Activated effector memory CD4-positive, alpha-beta T cell treated with Interleukin-2 at 50 U/mL for 16 hours (primary cell): ENCODE measurements around the gene GAD2.

ENCODE experiments used
- DNase-seq: peaks from one replicate; pipeline ENCODE4 v3.0.0-alpha.2; 2020

The GAD2 gene

DNA sequence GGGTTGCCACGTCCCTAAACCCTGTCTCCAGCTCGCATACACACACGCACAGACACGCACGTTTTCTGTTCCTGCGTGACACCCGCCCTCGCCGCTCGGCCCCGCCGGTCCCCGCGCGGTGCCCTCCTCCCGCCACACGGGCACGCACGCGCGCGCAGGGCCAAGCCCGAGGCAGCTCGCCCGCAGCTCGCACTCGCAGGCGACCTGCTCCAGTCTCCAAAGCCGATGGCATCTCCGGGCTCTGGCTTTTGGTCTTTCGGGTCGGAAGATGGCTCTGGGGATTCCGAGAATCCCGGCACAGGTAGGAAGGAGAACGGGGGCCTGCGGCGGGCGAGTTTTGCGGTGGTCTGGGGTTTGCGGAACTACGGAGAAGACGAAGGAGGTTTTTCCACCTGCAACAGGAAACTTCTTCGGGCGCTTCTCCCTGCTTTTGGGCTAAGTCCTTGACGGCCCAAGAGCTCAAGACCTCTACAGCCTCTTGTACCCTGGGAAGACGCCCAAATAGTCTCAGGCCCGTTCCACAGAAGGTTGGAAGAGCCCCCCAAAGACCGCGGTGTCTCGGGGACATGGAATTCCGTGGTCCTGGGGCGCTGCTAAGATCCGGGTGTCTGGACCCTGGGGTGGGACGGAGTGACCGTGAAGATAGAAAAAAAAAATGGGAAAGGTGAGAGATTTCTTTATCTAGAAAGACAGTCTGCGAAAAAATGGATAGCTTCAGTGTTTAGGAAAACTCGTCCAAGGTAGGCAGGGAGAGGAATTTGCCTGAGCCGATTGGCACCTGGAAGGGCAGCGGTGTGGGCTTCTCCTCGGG is at the start of gene GAD2:
GAD2 (plus strand) TSS at position 190 of the 811 bp plus-strand sequence; CDS start at position 226, 36 bp downstream.
- no peak for DNase-seq

DNA sequence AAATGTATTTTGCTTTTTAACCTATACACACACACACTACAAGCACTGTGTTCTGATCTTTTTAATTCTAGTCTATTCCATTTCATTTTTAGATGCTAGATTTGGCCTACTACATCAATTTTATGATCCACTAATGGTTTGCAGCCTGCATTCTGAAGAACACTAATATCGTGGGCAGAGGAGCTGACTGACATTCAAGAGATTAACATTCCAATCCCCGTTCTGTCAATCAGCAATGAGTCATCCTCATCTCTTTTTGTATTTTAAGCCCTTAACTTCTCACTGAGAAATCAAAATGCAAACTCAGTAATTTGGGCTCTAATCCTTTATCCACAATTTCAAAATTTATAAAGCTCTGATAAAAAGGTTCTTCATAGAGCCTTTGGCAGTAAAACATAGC is 47.1 kb upstream of the GAD2 start:
- DNase-seq: no peak

GRCh38 chr10:26172131-26172530 is 44.4 kb upstream of the GAD2 start:
- no peak for DNase-seq

GRCh38 chr10:26173837-26174236 is 42.7 kb upstream of the GAD2 start:
- no peak for DNase-seq

DNA sequence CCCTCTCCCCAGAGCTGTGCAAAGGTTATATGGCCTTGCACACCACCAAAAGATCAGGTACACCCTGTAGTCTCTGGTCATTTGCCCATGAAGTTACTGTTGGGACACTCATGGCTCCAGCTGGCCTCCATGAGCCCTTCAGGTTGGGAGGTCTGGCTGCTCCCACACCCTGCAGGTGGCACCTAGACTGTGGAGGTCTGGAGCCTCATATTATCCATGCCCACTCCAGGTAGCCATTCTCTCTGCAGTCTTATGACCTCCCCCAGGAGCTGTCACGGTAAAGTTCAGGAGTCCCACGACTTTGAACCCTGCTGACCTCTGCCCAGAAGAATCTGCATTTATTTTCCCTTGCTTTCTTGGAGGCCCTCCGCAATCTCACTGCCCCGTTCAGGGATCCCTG is 39.2 kb upstream of the GAD2 start:
- no peak for DNase-seq

- DNase-seq: no peak
Observed at GRCh38 chr10:26194275-26194674, 22.3 kb upstream of the GAD2 start.

GRCh38 chr10:26197248-26197647 is 19.3 kb upstream of the GAD2 start:
- no peak for DNase-seq

DNA sequence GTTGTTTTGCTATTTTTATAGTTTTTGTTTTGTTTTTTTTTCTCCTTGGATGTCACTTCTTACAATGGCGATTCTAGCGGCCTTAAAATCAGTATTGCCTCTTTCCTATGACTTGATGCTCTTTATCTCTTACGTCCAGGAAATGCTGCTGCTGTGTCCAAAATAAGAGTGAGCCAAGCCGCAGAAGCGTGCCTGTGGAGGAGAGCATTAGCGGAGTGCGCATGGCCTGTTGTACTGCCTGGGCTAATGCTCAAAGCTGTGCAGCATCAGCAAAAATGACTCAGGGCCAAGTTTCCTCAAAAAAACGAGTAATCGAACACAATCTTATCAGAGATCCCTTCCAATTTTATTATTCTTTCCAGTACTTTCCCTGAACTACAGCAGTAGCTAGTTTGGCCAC is 18.5 kb upstream of the GAD2 start:
- no peak for DNase-seq

DNA sequence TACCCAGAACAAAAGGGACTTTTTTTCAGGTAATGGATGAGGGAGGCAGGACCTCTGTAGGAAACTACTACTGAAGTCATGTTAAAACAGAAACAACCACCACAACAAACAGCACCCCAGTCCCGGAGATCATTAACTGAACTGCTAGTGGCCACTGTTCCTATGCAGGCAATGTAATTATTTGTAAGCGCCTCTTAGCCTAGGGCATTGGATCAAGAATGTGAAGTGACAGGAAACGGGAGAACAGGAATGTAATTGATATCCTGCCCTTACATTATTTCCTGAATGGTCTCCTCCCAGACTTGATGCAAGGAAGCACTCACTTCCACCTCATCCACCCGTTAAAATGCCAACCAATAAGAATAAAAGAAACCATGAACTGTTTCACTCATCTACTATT is 16.7 kb upstream of the GAD2 start:
- DNase-seq: no peak

GRCh38 chr10:26205223-26205622 is 11.4 kb upstream of the GAD2 start:
- DNase-seq: no peak

DNA sequence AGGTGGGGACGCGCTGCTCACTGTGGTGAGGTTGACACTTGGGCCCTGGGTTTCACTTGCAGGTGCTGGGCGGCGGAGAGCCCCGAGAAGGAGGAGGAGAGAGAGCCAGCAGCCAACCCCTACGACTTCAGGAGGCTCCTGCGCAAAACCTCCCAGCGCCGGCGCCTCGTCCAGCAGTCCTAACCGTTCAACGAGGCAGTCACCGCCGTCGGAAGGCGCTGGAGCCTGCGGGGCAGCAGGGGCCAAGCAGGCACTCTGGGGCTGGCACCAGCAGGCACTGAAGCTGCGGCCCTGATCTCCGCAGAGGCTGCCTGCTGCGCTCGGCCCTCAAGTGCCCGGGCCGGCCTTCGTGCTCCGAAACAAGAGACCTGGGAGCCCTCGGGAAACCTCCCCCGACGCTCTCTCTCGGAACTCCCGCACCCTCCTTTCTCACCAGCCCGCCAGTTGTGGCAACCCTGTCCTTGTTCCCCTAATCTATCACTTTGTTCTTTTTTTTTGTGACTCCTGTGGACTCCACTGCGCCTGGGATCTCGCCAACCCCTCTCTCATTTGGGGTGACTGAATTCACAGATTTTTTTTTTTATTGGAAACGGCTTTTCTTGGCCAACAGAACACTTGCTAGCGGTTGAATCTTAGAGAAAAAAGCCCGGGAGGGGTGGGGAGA is 4.7 kb upstream of the GAD2 start:
- no peak for DNase-seq

DNA sequence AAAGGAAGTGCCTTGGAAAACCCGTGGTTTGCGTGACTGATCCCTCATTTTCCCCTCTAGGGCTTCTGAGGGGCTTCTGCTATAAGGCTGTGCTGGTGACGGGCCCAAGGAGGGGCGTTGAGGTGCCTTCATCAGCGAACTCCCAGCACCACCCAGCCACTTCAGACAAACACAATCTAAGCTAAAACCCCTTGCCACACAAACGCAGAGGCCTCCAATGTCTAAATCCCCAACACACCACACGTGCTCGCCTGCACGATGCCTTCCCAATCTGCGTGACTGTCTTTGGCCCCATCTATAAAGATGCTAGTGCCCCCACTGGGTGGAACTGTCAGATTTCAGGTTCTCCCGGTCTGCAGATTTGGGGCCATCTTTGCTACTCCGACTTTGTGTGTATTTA is 4.1 kb upstream of the GAD2 start:
- no peak for DNase-seq

DNA sequence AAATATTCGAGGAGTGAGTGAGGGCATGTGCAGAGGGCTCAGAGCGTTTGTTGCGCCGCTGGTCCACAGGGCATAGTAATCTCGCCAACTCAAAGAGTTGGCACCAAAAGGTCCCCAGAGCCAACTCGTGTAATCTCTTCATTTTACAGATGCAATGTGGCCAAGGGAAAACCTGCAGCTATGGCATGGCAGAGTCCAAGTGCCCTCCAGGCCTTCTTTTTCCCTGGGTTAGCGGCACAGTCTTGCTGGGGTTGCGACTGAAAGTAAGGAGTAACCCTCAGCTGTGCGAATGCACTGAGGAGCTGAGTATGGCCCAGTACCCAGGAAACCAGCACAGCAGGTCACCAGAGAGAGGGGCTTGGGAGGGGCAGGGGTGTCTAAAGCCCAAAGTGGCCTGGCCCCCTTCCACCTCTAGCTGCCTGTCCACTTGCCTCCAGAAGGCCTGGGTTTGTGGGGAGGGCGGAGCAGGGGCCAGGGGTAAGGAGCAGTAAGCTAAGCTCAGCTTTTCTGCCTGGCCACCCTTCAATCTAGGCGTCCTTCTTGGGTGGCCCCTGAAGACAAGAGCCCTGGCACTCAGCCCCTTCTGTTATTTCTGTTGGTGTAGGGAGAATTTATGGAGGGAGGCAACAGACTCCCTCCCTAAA is 3.3 kb upstream of the GAD2 start:
- DNase-seq: no peak

GRCh38 chr10:26214004-26214403 is 2.6 kb upstream of the GAD2 start:
- no peak for DNase-seq

DNA sequence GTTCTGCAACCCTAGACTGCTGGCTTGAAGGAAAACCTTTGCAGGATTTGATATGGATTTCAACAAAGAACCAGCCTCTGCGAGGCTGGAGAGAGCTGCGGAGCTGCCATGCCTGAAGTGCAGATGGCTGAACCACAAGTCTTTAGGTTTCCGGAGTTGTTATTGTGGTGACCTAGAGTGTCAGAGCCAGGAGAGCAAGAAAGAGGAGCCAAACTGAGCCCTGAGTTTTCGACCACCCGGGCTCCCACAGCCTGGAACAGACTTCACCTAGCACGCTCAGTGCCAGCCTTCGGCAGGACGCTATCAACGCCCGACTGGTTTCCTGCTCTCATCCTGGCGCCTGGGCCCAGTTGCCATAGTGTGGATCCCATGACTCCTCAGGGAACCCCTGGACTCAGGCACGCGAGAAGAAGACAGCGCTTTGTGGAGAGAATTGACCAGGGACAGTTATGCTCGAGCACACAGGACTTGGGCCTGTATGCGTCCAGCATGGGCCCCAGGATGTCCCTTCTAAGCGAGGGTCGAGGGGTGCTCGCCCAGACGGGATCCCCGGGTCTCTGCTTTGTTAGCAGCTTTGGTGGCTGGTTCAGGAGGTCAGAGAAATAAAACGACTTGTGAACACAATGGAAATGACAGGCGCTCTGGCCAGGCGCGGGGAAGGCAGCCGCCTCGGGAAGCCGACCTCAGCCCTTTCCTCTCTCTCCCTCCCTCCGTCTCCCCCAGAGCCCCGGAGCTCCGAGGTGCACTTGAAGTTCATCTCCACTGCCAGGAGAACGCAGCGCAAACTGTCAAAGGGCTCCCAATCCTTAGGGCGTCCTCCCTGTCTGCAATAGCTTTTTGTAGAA is 1.8 kb upstream of the GAD2 start:
- no peak for DNase-seq

DNA sequence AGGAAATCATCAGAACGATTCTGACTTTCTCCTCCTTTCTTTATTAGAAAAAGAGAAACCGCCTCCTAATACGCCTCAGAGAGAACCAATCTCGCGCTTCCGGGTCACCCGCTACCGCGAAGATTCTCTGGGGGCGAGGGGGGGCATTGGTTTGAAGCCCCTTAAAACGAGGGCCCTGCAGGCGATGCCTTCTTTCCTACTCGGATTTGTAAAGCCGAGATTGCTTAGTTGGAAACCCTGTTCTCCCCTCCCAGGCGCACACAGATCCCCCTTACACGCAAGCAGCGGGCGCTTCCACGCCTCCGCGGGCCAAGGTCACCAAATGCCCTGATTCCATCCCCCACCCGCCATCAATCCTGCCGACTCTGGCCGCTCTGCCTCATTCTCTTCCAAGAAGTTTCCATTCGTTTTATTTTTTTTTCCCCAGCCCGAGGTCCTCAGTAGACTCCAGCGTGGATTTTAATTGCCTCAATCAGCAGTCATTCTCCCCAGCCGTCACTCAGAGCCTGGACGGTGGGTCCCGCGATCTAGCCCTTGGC is 1.1 kb upstream of the GAD2 start:
- no peak for DNase-seq

- DNase-seq: no peak
Observed at GRCh38 chr10:26215935-26216584, 514 bp upstream of the GAD2 start.

DNA sequence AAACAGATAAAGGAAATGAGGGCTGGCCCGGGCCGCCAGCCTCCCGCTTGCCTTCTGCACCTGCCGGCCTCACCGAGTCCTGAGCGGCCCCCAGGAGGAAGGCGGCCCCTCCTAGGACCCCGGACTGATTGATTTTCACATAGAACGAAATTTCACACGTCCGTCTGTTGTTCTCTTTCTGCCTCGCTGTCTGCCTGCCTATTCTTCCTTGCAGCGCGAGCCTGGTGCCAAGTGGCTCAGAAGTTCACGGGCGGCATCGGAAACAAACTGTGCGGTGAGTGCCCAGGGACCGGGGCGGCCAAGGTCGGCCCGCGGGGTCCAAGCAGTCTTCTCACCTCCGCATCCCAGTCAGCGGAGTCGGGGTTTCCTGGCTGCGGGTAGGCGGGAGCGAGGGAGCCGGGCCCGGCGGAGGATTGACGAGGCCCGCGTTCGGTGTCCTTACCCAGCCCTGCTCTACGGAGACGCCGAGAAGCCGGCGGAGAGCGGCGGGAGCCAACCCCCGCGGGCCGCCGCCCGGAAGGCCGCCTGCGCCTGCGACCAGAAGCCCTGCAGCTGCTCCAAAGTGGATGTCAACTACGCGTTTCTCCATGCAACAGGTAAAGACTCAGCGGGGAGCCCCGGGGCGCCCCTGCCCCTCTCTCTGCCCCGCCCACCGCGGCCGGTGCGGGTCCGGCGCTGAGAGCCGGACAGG is 967 bp downstream of the GAD2 start:
- DNase-seq: no peak

- no peak for DNase-seq
Observed at GRCh38 chr10:26219676-26220075, 3.1 kb downstream of the GAD2 start.

GRCh38 chr10:26220901-26221300 is 4.3 kb downstream of the GAD2 start:
- DNase-seq: no peak

- DNase-seq: no peak
Observed at GRCh38 chr10:26221541-26221940, 5.0 kb downstream of the GAD2 start.

GRCh38 chr10:26222563-26222962 is 6.0 kb downstream of the GAD2 start:
- DNase-seq: no peak
